NCI-H748 (cell line): ENCODE measurements around the gene ABLIM1.

Source experiments
- DNase-seq: peaks from one replicate; lab custom pipeline; 2025; ENCODE audit not compliant: unreplicated experiment; lab: John Stamatoyannopoulos, UW

Gene ABLIM1

DNA sequence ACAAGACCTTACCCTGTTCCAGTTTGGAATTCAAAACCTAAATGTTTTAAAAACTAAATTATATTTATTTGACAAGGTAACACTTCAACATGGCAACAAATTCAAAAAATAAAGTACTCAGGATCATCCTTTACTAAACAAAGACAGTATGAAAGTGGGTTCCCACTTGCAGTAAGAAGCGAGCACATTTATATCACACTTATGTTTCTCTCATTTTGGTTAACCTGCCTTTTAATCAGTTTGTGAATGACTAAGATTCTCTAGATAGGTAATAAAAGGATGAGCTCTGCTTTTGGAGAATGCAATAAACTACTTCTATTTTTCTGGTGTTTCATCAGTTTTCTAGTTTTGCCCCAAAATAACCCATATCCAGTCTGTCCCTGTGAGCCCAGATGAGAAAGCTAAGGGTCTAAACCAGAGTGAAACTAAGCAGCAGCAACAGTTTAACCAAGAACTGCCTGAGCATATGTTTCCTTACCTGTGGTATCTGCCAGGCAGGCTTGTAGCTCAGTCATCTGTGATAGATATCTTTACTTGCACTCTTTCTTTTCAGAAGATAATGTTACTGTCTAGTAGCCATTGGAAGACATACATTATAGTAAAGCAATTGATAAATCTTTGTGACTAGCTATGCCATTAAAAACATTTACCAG, 64.1 kb downstream of the ABLIM1 start:
- DNase-seq: no peak

- DNase-seq: no peak
Measured at GRCh38 chr10:114593240-114593792, 64.8 kb downstream of the ABLIM1 start.

- no peak for DNase-seq
Measured at GRCh38 chr10:114590993-114591392, 67.1 kb downstream of the ABLIM1 start.

DNA sequence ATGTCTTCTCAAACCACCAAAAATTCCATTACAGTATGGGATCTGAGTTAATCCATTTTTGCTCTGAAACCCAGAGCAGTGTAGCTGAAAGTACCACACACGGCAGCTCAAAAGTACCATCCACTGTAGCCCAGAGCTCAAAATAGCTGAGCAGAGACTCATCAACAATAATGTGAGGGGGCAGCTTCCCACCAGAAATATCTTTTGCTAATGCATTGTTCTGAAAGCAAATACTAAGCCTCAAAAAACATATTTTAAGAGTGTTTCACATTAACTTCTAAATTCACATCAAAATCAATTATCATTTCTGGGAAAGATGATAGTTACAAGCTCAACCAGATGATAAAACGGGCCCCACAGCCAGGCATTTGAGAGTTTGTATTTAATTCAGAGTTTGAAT, 73.7 kb downstream of the ABLIM1 start:
- DNase-seq: no peak

- no peak for DNase-seq
Measured at GRCh38 chr10:114581071-114581470, 77.0 kb downstream of the ABLIM1 start.

DNA sequence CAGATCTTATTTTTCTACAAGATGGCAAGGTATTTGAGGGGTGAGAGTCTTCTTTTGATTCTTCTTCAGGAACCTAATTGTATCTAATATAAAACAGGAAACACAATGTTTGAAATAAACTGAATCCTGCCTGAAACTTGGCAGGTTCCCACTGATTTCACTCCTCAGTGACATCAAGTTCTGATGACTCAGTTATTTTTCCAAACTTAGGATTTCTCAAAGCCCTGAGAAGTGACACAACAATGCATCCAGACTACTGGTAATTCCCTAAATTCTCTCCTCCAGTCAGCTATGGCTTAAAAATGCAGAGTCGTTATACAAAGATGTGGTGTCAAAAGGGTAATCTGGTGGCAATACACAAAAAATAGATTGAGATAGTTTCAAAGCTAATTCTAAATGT, 80.9 kb downstream of the ABLIM1 start:
- no peak for DNase-seq

- no peak for DNase-seq
Measured at GRCh38 chr10:114576716-114577115, 81.4 kb downstream of the ABLIM1 start.

DNA sequence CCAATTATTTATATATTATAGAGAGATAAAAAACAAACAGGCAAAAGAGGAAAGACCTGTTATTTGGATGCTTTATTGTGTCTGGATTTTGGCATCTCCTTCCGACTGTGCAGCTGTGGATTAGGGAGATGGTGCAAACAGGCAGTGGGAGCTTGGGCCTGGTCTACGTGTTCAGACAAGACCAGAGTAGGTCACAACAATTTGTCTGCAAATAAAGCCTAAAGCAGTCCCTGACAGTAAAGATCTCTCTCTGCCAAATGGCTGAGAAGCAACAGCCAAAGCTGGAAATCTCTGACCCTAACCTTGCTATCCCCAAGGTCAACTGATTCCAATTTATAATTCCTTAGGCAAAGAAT, 82.0 kb downstream of the ABLIM1 start:
- no peak for DNase-seq

DNA sequence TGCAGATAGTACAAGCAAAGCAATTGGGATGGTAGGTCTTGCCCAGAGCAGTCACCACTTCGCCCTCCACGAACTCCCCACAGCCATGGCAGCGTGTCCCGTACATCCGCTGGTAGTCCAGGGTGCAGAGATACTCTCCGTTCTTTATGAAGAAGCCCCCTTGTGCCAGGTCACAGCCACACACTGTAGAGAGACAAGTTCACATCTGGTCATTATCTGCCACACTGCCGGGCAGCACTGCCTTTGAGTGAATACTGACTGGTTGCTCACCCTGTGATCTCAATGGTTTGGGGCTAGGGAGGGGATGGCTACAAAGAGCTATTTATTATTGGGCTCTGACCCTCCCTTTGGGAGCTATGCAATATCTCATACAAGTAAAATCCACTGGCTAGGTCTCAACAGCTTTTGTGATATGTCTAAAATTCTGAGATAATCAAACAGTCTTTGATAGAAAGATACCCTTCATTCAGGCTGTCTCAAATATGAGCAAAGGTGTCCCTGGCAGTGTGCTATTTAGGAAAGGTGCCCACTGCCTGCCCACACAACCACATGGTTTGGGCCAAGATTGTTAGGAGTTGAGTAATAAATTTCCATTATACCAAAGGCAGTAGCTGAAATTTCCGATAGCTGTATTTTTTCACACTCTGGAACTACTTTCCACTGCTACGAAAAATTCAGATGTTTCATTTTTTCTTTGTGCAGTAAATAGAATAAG, 82.5 kb downstream of the ABLIM1 start:
- no peak for DNase-seq

DNA sequence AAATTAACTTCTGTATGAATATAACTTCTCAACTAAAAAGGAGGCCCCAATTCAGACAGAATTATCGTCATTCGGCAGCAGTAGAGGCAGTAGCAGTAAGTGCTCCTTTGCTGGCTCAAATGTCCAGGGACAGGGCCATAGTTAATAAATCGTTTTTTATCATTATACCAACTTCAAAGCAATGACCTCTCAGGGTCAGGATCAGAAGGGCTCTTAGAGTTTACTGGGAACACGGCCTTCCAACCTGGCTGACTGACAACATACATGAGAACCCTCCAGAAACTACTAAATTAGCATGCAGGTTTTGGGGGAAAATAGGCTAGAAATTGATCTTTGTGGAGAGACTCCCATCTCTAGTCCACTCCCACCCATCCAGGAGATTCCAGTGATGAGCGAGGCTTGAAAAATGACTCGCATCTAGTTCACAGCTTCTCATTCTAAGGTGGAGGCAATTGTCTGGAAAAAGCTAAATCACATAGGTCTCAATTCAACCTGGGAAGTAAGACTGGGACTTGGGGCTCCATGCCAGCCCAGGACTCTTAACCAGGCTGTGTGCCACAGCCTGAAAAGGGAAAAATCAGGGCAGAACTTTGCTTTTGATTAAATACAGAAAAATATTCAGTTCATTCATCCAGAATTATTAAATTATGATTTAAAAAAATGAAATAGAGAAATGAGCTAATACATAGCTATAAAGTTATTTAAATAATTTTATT, 84.6 kb downstream of the ABLIM1 start:
- DNase-seq: no peak

- DNase-seq: no peak
Measured at GRCh38 chr10:114571316-114571999, 86.6 kb downstream of the ABLIM1 start.

GRCh38 chr10:114566064-114566463, 92.0 kb downstream of the ABLIM1 start:
- no peak for DNase-seq

DNA sequence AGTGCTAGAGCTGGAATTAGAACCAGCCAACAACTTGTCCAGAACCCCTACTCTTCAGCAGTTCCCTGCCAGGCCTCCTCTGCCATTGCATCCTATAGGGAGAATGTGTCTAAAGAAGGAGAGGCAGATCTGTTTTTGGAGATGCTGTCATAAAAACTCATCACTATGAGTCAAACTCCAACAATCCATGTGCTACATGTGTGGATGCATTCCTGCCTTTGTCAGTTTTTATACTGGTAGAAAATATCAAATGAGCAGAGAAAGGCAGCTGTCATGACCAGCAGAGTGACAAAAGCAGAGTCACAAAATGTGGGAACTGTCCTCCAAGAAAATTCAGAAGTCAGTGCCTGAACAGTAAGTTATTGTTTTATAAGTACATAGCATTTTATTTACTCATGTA, 93.0 kb downstream of the ABLIM1 start:
- DNase-seq: no peak

DNA sequence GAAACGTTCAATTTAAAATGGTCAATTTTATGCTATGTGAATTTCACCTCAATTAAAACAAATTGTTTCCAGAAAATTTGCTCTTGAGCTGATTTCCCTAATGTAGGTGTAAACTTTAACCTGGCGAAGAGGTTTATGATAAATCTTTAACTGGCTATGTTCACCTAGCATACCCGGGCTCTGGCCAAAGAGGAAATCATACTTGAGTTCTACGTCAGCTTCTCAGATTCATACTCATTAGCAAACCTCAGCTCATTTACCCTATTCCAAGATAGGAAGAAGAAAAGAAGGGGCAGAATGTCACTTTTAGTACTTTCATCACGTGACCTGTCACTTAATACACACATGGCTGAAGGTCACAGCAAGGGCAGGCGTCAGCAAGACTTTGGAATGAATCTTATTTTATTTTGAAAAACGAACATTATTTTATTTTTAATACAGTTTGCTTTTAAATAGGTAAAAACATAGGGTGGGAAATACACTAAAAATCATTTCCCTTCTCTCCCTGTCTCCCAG, 97.0 kb downstream of the ABLIM1 start:
- DNase-seq: no peak

DNA sequence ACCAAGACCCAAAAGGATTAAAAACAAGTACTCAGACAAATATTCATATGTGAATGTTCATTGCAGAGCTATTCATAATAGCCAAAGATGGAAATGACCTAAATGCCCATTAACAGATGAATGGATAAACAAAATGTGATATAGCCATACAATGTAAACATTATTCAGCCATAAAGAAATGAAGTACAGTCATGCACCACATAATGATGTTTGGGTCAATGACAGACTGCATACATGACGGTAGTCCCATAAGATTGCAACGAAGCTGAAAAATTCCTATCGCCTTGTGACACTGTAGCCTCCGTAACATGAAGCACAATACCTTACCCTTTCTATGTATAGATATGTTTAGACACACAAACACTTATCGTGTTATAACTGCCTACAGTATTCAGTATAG, 97.9 kb downstream of the ABLIM1 start:
- no peak for DNase-seq

- no peak for DNase-seq
Measured at GRCh38 chr10:114559636-114560035, 98.4 kb downstream of the ABLIM1 start.

GRCh38 chr10:114557854-114558253, 100.2 kb downstream of the ABLIM1 start:
- DNase-seq: no peak

GRCh38 chr10:114556236-114557122, 101.6 kb downstream of the ABLIM1 start:
- no peak for DNase-seq

- no peak for DNase-seq
Measured at GRCh38 chr10:114553436-114553835, 104.6 kb downstream of the ABLIM1 start.

DNA sequence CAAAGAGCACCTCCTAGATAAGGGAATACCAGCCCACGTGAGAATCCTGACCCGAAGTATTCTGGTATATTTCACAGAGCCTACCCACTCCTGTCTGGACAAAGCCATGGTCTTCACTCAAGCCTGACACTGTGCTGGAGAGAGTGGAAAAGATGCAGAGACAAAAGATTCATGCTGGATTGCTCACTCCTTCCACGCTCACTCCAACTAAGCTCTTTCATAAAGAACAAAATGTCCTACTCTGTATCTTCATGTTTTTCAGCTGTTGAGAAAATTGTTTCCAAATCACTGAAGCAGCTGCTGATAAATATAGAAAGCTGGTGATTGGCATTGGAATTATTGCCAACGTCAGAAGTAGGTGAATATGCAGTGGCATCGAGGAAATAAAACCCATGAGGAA, 106.0 kb downstream of the ABLIM1 start:
- no peak for DNase-seq
